ENCODE data around the gene ALKBH7.
A peak's percentile ranks its signal among the peaks of the same experiment; 100 is the strongest.

Gene ALKBH7

DNA sequence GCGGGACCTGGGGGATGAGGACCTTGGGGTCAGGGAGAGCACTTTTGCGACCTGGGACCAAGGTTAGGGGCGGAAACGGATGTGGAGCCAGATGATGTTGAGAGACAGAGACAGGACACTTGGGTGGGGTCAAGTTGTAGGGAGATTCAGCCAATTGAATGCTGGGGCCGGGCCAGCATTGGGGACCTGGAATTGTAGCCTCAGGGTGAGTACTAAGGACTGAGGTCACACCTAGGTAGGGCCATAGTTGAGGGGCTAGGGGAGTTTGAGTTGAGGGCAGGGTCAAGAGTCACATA lies 1.2 kb downstream of the ALKBH7 start:
- Histone ChIP-seq H3K9me3 (ENCODE audit: insufficient read depth, low read depth, low read length) (no peaks in the 10 kb centered on the region), H3K36me3 (ENCODE audit: insufficient read depth, low read depth, low read length) (peaks cover 8% of the 10 kb centered on the region), H3K27ac (ENCODE audit: low read length) (peak overlapping the region; percentile 81), H3K4me1 (ENCODE audit: insufficient read depth, low read length) (no peaks in the 10 kb centered on the region), H3K4me3 (ENCODE audit: low read length) (peak overlapping the region; percentile 60), H3K9ac (ENCODE audit: low read depth, low read length) (peak overlapping the region; percentile 67; the same call in 1 of the 2 replicates), H3K27me3 (ENCODE audit: insufficient read depth, low read length) (no peaks in the 10 kb centered on the region)

DNA sequence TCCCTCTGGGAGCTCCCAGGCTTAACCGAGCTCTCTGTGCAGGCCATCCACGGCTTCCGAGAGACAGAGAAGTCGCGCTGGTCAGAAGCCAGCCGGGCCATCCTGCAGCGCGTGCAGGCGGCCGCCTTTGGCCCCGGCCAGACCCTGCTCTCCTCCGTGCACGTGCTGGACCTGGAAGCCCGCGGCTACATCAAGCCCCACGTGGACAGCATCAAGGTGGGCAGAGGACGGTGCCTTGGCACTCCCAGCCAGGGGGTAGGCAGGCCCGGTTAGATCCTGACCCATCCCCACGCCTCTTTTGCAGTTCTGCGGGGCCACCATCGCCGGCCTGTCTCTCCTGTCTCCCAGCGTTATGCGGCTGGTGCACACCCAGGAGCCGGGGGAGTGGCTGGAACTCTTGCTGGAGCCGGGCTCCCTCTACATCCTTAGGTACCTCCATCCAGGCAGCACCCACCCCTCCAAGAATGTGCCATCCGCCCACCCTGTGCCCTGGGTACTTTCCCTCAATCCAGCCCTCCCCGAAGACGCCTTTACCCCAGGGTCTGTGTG lies 1.6 kb downstream of the ALKBH7 start:
- Histone ChIP-seq H3K36me3 (ENCODE audit: insufficient read depth, low read depth, low read length) (peaks cover 10% of the 10 kb centered on the region), H3K27me3 (ENCODE audit: insufficient read depth, low read length) (no peaks in the 10 kb centered on the region), H3K4me3 (ENCODE audit: low read length) (peak overlapping the region; percentile 60), H3K9ac (ENCODE audit: low read depth, low read length) (peak overlapping the region; percentile 67; the same call in 1 of the 2 replicates), H3K4me1 (ENCODE audit: insufficient read depth, low read length) (no peaks in the 10 kb centered on the region), H3K9me3 (ENCODE audit: insufficient read depth, low read depth, low read length) (no peaks in the 10 kb centered on the region), H3K27ac (ENCODE audit: low read length) (peak overlapping the region; percentile 81)

DNA sequence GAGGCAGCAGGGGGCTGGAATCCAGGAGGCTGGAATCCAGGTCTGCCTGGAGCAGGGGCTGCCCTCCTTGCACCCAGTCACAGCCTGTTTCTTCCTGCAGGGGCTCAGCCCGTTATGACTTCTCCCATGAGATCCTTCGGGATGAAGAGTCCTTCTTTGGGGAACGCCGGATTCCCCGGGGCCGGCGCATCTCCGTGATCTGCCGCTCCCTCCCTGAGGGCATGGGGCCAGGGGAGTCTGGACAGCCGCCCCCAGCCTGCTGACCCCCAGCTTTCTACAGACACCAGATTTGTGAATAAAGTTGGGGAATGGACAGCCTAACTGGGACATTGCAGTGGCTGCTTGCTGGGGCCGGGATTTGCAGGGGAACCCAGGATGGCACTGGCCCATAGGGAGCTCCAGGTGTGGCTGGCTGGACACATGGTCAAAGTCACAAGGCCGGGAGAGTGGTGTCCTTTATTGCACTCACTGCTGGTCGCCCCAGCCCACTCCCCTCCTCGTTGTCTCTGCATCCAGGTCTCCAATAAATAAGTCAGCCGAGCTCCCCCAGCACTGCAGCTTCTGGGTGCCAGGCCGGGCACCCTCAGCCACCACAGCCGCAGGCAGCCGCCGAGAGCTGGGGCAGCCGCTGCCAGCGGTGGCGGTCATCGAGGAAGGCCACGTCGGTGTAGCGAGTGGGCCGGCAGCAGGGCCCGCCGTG lies 2.3 kb downstream of the ALKBH7 start:
- no peak overlapping the region for H3K27ac ChIP-seq (ENCODE audit: low read length)
- no peak overlapping the region for H3K4me3 ChIP-seq (ENCODE audit: low read length)
- no peaks in the 10 kb centered on the region for H3K9me3 ChIP-seq (ENCODE audit: insufficient read depth, low read depth, low read length)
- H3K9ac ChIP-seq (ENCODE audit: low read depth, low read length) = no peak overlapping the region
- H3K27me3 ChIP-seq (ENCODE audit: insufficient read depth, low read length) = no peaks in the 10 kb centered on the region
- H3K36me3 ChIP-seq (ENCODE audit: insufficient read depth, low read depth, low read length) = peaks cover 16% of the 10 kb centered on the region
- H3K4me1 ChIP-seq (ENCODE audit: insufficient read depth, low read length) = no peaks in the 10 kb centered on the region

DNA sequence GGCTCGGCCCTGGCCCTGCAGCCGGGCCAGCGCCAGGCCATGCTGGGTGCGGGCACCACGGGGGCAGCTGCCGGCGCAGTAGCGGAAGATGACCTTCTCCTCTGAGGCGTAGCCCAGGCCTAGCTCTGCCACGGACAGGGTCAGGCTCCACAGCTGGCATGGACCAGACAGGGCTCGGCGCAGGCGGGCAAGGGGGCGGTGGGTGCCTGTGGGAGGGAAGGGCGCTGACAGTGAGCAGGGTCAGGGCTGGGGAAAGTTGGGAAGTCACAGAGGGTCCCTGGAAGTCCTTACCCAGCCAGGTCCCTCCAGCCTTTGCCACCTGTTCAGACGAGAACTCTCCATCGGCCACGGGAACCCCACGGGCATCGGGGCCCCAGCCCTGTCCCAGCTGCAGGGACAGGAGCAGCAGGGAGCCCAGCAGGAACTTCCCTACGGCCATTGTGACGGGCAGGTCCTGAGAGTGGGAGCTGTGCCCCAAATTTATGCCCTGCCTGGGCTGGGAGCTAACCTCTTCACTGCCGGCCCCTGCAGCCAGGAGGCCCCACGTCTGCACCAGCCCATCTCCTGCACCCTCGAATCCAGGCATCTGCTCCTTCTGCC lies 2.9 kb downstream of the ALKBH7 start, which contains the start of gene PSPN:
Gene PSPN (minus strand): TSS at position 523 of the 600 bp plus-strand sequence. CDS start 84 bp downstream, at position 439.
- Histone ChIP-seq H3K27ac (ENCODE audit: low read length) (no peak within 1 kb of the TSS), H3K9me3 (ENCODE audit: insufficient read depth, low read depth, low read length) (no peaks in the 10 kb centered on the region), H3K9ac (ENCODE audit: low read depth, low read length) (no peak within 1 kb of the TSS), H3K4me1 (ENCODE audit: insufficient read depth, low read length) (no peaks in the 10 kb centered on the region), H3K36me3 (ENCODE audit: insufficient read depth, low read depth, low read length) (peaks cover 22% of the 10 kb centered on the region), H3K4me3 (ENCODE audit: low read length) (no peak within 1 kb of the TSS), H3K27me3 (ENCODE audit: insufficient read depth, low read length) (no peaks in the 10 kb centered on the region)

DNA sequence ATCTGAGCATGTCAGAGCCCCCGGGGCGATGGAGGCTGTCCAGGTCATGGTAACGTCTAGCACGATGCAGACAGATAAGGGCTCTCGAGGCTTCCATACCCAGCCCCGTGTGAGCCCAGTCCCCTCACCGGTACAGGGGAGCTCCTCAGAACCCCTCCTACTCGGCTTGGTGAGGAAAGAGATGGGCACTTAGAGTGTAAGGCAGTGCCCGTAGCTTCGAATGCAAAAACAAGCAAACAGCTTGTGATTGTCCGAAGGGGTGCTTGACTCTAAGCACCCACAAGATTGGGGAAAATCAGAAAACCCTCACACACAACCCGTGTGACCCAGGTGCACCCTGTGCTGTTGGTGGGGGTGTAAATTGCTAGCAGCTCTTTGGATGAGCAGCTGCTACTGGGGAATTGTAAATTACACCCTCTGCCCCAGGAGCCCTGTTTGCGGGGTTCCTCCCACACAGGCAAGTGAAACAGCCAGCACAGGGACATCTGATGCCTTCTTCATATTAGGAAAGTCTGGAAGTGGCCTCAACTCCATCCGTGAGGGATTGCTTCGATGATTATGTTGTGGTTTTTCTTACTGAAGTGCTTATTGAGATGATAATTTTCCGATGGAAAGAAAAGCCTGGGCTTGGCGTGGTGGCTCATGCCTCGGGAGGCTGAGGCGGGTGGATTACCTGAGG lies 4.1 kb downstream of the ALKBH7 start:
- Histone ChIP-seq H3K9me3 (ENCODE audit: insufficient read depth, low read depth, low read length) (no peaks in the 10 kb centered on the region), H3K9ac (ENCODE audit: low read depth, low read length) (no peak overlapping the region), H3K4me1 (ENCODE audit: insufficient read depth, low read length) (no peaks in the 10 kb centered on the region), H3K36me3 (ENCODE audit: insufficient read depth, low read depth, low read length) (peaks cover 34% of the 10 kb centered on the region), H3K27me3 (ENCODE audit: insufficient read depth, low read length) (no peaks in the 10 kb centered on the region), H3K27ac (ENCODE audit: low read length) (no peak overlapping the region), H3K4me3 (ENCODE audit: low read length) (no peak overlapping the region)

DNA sequence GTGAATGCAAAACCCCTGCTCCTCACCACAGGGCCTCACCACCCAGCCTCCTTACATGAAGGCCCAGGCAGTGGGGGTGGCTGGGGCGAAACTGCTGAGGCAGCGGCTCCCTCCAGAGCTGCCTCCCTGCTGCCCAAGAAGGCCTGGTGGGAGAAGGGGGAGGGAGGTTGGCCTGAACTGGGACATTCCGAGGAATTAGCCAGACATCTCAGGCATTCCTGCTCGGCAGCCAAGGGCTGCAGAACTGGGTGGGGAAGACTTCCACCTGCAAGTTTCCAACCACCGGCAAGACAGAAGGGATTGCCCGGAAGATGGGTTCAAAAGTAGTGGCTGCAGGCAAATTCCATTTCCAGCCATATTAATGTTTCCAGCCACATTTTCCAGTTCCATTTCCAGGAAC lies 5.4 kb downstream of the ALKBH7 start:
- H3K4me1 ChIP-seq (ENCODE audit: insufficient read depth, low read length) = no peaks in the 10 kb centered on the region
- H3K4me3 ChIP-seq (ENCODE audit: low read length) = no peak overlapping the region
- H3K9ac ChIP-seq (ENCODE audit: low read depth, low read length) = no peak overlapping the region
- no peaks in the 10 kb centered on the region for H3K9me3 ChIP-seq (ENCODE audit: insufficient read depth, low read depth, low read length)
- no peak overlapping the region for H3K27ac ChIP-seq (ENCODE audit: low read length)
- no peaks in the 10 kb centered on the region for H3K27me3 ChIP-seq (ENCODE audit: insufficient read depth, low read length)
- peaks cover 46% of the 10 kb centered on the region for H3K36me3 ChIP-seq (ENCODE audit: insufficient read depth, low read depth, low read length)

DNA sequence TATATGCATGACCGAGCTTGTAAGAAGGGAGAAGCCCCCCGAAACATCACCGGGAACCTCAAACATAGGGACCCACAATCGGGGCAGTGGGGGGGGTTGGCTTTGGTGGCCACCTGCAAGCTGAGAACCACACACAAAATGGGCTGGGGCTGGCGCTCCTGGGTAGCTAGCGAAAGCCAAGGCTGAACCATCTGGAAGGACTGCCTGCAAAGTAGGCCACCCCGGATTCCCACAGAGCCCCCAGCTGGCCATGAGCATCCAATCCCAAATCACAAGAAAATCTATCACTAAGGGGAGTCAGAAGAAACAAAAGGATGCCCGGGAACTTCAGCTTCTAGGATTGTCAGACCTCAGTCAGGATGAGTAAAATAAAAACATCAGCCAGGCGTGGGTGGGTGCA lies 5.9 kb downstream of the ALKBH7 start:
- Histone ChIP-seq H3K9ac (ENCODE audit: low read depth, low read length) (no peak overlapping the region), H3K27ac (ENCODE audit: low read length) (no peak overlapping the region), H3K4me1 (ENCODE audit: insufficient read depth, low read length) (no peaks in the 10 kb centered on the region), H3K9me3 (ENCODE audit: insufficient read depth, low read depth, low read length) (no peaks in the 10 kb centered on the region), H3K36me3 (ENCODE audit: insufficient read depth, low read depth, low read length) (peaks cover 51% of the 10 kb centered on the region), H3K4me3 (ENCODE audit: low read length) (no peak overlapping the region), H3K27me3 (ENCODE audit: insufficient read depth, low read length) (no peaks in the 10 kb centered on the region)

DNA sequence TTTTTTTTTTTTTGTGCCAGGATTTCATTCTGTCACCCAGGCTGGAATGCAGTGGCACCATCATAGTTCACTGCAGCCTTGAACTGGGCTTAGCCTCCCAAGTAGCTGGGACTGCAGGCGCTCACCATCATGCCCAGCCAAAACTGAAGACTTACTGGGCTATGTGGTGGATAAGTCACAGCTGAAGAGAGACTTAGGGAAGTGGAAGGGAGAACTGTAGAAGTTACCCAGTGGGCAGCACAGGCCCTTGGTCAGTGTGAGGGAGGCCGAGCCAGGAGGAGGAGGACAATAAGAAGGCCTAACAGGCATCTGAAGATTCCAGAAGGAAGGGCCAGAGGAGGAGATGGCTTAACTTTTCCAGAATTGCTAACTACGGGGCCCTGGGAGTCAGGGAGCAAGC lies 7.2 kb downstream of the ALKBH7 start:
- Histone ChIP-seq H3K9ac (ENCODE audit: low read depth, low read length) (no peak overlapping the region), H3K9me3 (ENCODE audit: insufficient read depth, low read depth, low read length) (no peaks in the 10 kb centered on the region), H3K4me3 (ENCODE audit: low read length) (no peak overlapping the region), H3K4me1 (ENCODE audit: insufficient read depth, low read length) (no peaks in the 10 kb centered on the region), H3K27ac (ENCODE audit: low read length) (no peak overlapping the region), H3K36me3 (ENCODE audit: insufficient read depth, low read depth, low read length) (peaks cover 55% of the 10 kb centered on the region), H3K27me3 (ENCODE audit: insufficient read depth, low read length) (no peaks in the 10 kb centered on the region)

DNA sequence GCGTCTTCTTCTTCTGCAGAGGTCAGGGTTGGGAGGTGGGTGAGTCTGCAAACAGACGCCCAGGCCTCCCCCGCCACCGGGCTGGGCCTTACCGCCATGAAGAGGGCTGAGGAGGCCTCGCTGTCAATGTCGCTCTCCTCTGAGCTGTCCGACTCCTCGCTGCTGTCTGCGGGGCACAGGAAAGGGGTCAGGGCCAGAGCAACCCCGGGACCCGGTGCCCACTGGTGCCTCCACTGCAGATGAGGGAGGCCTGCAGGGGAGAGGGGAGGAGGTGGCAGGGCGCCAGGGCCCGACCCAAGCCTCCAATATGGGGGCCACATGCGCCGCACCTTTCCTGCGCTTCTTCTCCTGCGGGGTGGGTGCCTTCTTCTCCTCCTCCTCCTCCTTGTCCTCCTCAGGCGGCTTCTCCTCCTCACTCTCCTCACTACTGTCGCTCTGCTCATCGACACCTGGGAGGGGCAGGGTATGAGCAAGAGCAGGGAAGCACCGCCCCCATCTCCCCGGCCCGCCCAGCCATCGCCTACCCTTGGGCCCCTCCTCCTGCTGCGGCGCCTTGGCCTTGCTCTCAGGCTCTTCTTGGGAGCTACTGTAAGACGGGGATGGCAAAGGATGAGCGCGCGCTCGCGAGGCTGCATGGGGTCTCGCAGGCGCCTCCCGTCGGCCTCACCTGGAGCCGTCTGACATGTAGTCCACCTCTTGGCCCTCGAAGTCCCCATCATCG lies 8.6 kb downstream of the ALKBH7 start:
- H3K9ac ChIP-seq (ENCODE audit: low read depth, low read length) = no peak overlapping the region
- no peak overlapping the region for H3K4me3 ChIP-seq (ENCODE audit: low read length)
- H3K27me3 ChIP-seq (ENCODE audit: insufficient read depth, low read length) = no peaks in the 10 kb centered on the region
- H3K27ac ChIP-seq (ENCODE audit: low read length) = no peak overlapping the region
- no peaks in the 10 kb centered on the region for H3K4me1 ChIP-seq (ENCODE audit: insufficient read depth, low read length)
- H3K36me3 ChIP-seq (ENCODE audit: insufficient read depth, low read depth, low read length) = peaks cover 67% of the 10 kb centered on the region
- no peaks in the 10 kb centered on the region for H3K9me3 ChIP-seq (ENCODE audit: insufficient read depth, low read depth, low read length)

DNA sequence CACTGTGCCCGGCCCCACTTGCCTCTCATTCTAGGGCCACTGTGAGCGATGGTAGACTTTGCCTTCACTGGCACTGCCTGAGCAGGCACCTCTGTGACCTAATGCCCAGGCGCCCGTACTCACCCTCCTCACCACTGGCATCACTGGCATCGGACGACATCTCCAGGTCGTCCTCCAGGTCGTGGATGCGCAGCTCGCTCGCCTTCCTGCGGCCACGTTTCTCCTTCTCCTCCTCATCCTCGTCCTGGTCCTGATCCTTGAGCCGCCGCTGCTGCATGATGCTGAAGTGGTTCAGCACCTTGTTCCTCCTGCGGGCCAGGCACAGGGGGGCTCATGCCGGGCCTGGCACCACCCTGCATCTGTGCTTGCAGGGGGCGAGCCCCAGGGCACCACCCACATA lies 10.6 kb downstream of the ALKBH7 start:
- H3K9me3 ChIP-seq (ENCODE audit: insufficient read depth, low read depth, low read length) = no peaks in the 10 kb centered on the region
- H3K4me1 ChIP-seq (ENCODE audit: insufficient read depth, low read length) = no peaks in the 10 kb centered on the region
- H3K27me3 ChIP-seq (ENCODE audit: insufficient read depth, low read length) = no peaks in the 10 kb centered on the region
- H3K4me3 ChIP-seq (ENCODE audit: low read length) = no peak overlapping the region
- no peak overlapping the region for H3K9ac ChIP-seq (ENCODE audit: low read depth, low read length)
- no peak overlapping the region for H3K27ac ChIP-seq (ENCODE audit: low read length)
- H3K36me3 ChIP-seq (ENCODE audit: insufficient read depth, low read depth, low read length) = peaks cover 85% of the 10 kb centered on the region

DNA sequence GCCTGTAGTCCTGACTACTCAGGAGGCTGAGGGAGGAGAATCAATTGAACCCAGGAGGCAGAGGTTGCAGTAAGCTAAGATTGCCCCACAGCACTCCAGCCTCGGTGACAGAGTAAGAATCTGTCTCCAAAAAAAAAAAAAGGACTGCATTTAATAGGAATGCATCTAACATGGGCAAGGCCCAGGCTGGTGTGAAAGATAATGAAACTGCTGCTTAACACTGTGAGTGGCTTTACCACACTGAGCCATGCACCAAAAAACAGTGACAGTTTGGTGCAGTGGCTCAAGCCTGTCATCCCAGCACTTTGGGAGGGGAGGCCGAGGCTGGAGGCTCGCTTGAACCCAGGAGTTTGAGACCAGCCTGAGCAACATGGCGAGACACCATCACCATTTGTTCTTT lies 11.8 kb downstream of the ALKBH7 start:
- H3K36me3 ChIP-seq (ENCODE audit: insufficient read depth, low read depth, low read length) = peaks cover 91% of the 10 kb centered on the region
- no peak overlapping the region for H3K27ac ChIP-seq (ENCODE audit: low read length)
- no peak overlapping the region for H3K9ac ChIP-seq (ENCODE audit: low read depth, low read length)
- H3K9me3 ChIP-seq (ENCODE audit: insufficient read depth, low read depth, low read length) = no peaks in the 10 kb centered on the region
- no peaks in the 10 kb centered on the region for H3K4me1 ChIP-seq (ENCODE audit: insufficient read depth, low read length)
- H3K4me3 ChIP-seq (ENCODE audit: low read length) = no peak overlapping the region
- H3K27me3 ChIP-seq (ENCODE audit: insufficient read depth, low read length) = no peaks in the 10 kb centered on the region

All from iPS-20b (cell line).